Left renal pelvis (tissue), 4 donors: ENCODE results near the gene LDLRAD2. TPM values are rescaled to one million over a fixed set of nuclear protein-coding genes. Genes with fewer than 3 reads are reported as not detected.

Source experiments
- DNase-seq, 4 donors: peaks; one replicate each; pipeline ENCODE4 v3.0.0-alpha.2; 2013; ENCODE audit warnings: low read depth in 4 of 4, low spot score in 3 of 4
- polyA plus RNA-seq, 4 donors: library from polyadenylated mRNA; unstranded; fragments of 120-200 nt; gene quantifications; one replicate each; pipeline ENCODE4 v1.2.1, GENCODE V29; 2013; ENCODE audit not compliant: insufficient read length in 4 of 4

LDLRAD2 gene
- polyA plus RNA-seq, 4 donors, result 3.3 to 7.0 (median 6.1) TPM

DNA sequence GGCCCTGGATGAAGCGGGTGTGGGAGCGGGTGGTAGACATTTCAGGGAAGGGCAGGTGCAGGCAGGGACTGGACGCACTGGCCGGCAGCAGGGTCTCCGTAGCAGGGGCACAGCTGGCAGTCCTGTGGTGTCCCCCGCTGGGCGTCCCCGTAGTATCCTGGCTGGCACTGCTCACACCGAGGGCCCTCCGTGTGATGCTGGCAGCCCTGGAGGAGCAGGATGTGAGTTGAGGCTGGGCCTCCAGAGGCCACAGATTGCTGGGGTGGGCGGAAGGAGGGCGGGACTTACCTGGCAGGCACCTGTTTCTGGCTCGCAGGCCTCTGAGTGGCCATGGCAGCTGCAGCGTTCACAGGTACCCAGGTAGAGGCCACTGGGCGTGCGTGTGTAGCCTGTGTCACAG lies 62.3 kb downstream of the LDLRAD2 start:
- DNase-seq, result no peak

Other genes with a start within 250 kb of the LDLRAD2 start
- 10 to 100 TPM in 3 of 4 donors, 1 to 10 TPM in 1; 3.5 to 23.8 (median 21.0) TPM for gene RAP1GAP, start 142.9 kb upstream of the LDLRAD2 start, polyA plus RNA-seq
- 10 to 100 TPM; 65.1 to 77.7 (median 70.3) TPM for gene USP48, start 29.1 kb upstream of the LDLRAD2 start, polyA plus RNA-seq
- gene HSPG2, start 125.0 kb downstream of the LDLRAD2 start, polyA plus RNA-seq, result 100 to 1,000 TPM; 130 to 209 (median 182) TPM
- not detected for gene CELA3B, start 164.8 kb downstream of the LDLRAD2 start, polyA plus RNA-seq
- not detected for gene CELA3A, start 189.4 kb downstream of the LDLRAD2 start, polyA plus RNA-seq
- 100 to 1,000 TPM; 333 to 462 (median 397) TPM for gene CDC42, start 240.4 kb downstream of the LDLRAD2 start, polyA plus RNA-seq